A549 treated with AZD9567 at 1 μM for 4 hours (cell line): Measurements from ENCODE around the gene SLC44A4. TPM values are rescaled to one million over a fixed set of nuclear protein-coding genes. Genes with fewer than 3 reads are reported as not detected.

Experiments used
- total RNA-seq: library from RNA; stranded (reverse); fragments of 200-300 nt; extraction: Qiagen RNA extraction; gene quantifications from 5 replicates; pipeline ENCODE4 v1.2.3, GENCODE V29; 2022; ENCODE audit not compliant: insufficient read depth

SLC44A4 gene
- 0.05 TPM in 1 of 5 replicates, not detected in the others for total RNA-seq

DNA sequence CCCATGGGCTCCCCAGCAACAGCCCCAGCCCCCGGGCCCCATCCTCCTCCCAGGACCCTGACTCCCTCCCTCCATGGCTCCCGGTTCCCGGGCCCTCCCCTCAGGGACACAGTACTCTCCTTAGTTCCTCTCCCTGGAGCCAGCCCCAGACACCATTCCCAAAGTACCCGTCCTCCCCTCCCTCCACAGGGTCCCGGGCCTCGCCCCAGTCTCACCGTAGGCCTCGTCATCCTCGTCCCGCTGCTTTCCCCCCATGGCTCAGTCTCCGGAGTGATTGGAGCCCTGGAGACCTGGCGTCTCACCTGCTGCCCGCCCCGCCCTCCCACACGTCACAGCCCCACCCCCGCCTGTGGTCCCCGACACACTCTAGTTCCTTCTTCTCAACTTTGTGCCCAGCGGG, at the start of gene SLC44A4:
SLC44A4 (minus strand) TSS at position 272 of the 400 bp plus-strand sequence; CDS start at position 255, 17 bp downstream.

DNA sequence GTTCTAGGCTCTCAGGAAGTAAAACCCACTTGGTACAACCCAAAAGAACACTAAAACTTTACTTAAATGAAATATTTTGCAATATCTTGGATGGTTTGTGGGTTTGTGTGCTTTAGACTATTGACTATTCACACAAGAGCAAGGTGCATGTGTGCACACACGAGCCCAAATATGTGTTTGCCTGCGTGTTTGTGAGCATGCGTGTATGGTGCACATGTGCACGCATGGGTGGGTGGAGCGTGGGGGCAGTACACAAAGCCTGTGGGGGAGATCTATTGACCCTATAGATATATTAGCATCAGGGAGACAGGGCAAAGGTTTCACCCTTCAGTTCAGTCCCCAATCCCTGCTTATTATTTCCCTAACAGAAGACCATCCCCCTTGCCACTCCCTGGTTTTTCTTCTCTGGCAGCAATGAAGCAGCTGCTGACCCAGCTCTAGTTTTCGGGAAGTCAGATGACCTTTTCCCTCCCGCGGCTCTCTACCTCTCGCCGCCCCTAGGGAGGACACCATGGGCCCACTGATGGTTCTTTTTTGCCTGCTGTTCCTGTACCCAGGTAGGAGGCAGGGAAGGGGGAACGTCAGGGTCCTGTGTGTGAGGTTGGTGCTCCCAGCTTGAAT, 48.6 kb upstream of the SLC44A4 start, which contains the start of gene C2:
C2 (plus strand) TSS at position 476 of the 621 bp plus-strand sequence; CDS start at position 512, 36 bp downstream.

DNA sequence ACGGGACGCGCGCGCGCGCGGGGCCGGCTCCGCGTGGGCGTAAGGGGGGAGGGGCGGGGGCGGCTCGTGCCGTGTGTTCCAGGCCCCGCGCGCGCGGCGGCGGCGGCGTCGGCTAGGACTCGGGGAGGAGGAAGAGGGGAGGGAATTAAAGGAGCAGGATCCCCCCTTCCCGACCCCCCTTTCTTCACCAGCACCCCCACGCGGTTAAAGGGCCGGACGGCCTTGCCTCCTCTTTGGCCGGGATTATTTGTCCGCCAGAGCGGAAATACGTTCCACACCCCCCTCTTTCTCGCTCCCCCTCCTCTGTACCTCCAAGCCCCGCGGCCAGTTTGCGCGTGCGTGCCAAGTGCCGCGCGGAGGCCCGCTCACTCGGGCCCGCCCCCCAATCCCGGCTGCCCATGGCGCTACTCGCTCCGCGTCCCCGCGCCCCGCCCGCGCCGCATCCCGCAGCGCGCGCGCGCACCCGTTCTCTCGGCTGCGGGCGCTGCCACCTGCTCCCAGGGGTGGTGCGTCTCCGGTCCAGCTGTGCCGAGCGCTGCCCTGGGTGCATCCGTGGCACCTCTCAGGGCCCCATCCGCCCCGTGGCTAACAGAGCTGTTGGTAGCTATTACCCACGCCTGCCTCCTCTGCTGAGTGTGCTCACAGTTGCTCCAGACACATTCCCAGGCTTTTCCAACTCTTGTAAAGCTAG, 23.3 kb upstream of the SLC44A4 start, which contains the start of gene ZBTB12:
ZBTB12 (minus strand) TSS at position 134 of the 691 bp plus-strand sequence. CDS start 781 bp downstream, outside the sequence.

DNA sequence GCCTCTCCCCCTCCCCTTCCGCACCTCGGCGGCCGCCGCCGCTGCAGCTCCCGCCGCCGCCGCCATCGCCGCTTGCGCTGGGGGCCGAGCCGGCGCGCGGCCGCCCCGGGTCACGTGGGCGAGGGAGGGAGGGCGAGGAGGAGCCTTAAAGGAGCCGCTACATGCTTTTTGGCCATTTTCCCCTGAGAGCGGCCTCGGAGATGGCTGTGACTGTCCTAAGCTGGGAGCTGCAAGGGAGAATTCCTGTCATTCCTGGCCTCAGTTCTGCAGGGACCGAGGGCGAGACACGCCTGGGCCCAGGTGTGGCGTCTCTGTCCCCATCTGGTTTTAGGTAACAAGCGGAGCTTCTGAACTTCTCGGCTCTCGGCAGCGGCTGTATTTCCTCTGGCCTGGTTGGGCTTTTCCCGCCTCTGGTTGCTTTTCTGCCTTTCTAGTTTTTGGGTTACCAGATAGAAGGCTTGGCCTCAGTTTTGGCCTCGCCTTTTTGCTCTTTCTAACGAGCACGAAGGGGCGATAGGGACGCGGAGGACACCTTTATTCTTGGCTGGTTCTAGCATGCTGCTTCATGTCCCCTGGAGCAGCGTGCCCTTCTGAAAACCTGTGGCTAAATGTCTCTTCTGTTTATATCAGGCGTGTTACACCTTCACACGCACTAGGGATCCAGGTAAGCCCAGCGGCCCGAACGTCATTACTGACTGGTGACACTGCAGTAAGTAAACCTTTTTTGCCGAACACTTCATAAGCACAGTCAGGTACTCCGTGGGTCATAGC, 19.0 kb upstream of the SLC44A4 start, which contains the start of gene EHMT2:
EHMT2 (minus strand) TSS at position 87 of the 771 bp plus-strand sequence; CDS start at position 66, 21 bp downstream.

GRCh38 chr6:31862344-31863235, 16.2 kb downstream of the SLC44A4 start, which contains the start of gene NEU1:
TSS of gene NEU1 (minus strand) at chr6:31862821. CDS start at chr6:31862776, 45 bp downstream.

GRCh38 chr6:31827286-31828079, 51.3 kb downstream of the SLC44A4 start, which contains the start of gene HSPA1B:
TSS of gene HSPA1B (plus strand) at chr6:31827738. CDS start at chr6:31827951, 213 bp downstream.

GRCh38 chr6:31815025-31815838, 63.6 kb downstream of the SLC44A4 start, which contains the start of the genes HSPA1A and HSPA1L:
TSS of gene HSPA1A (plus strand) at chr6:31815543. CDS start at chr6:31815757, 214 bp downstream.
TSS of gene HSPA1L (minus strand) at chr6:31815283. CDS start at chr6:31811972, 3,311 bp downstream.

Other genes starting within 250 kb of the SLC44A4 start
- 106 to 149 TPM (median 137 TPM) in 5 replicates for gene BAG6, start 226.3 kb downstream of the SLC44A4 start, total RNA-seq
- 3.0 to 6.4 TPM (median 3.4 TPM) in 5 replicates for gene APOM, start 223.1 kb downstream of the SLC44A4 start, total RNA-seq
- gene C6orf47, start 218.2 kb downstream of the SLC44A4 start, total RNA-seq: 11.3 to 12.5 TPM (median 11.8 TPM) in 5 replicates
- gene GPANK1, start 214.0 kb downstream of the SLC44A4 start, total RNA-seq: 8.7 to 11.6 TPM (median 10.2 TPM) in 5 replicates
- gene CSNK2B, start 212.9 kb downstream of the SLC44A4 start, total RNA-seq: 167 to 183 TPM (median 175 TPM) in 5 replicates
- 4.5 to 5.2 TPM (median 5.0 TPM) in 4 of 5 replicates, not detected in the other for gene LY6G5B, start 209.0 kb downstream of the SLC44A4 start, total RNA-seq
- gene LY6G5C, start 197.9 kb downstream of the SLC44A4 start, total RNA-seq: 0.87 to 3.8 TPM (median 1.6 TPM) in 5 replicates
- gene ABHD16A, start 175.7 kb downstream of the SLC44A4 start, total RNA-seq: 13.9 to 20.0 TPM (median 18.3 TPM) in 5 replicates
- not detected in 5 replicates for gene LY6G6F, start 172.1 kb downstream of the SLC44A4 start, total RNA-seq
- not detected in 5 replicates for gene LY6G6D, start 163.6 kb downstream of the SLC44A4 start, total RNA-seq
- 0.09 to 0.12 TPM (median 0.10 TPM) in 3 of 5 replicates, not detected in the others for gene LY6G6C, start 157.3 kb downstream of the SLC44A4 start, total RNA-seq
- 0.07 TPM in 1 of 5 replicates, not detected in the others for gene MPIG6B, start 155.6 kb downstream of the SLC44A4 start, total RNA-seq
- 18.1 to 32.1 TPM (median 29.3 TPM) in 5 replicates for gene DDAH2, start 149.7 kb downstream of the SLC44A4 start, total RNA-seq
- gene CLIC1, start 142.5 kb downstream of the SLC44A4 start, total RNA-seq: 451 to 493 TPM (median 458 TPM) in 5 replicates
- 5.2 to 15.2 TPM (median 14.0 TPM) in 5 replicates for gene MSH5, start 139.0 kb downstream of the SLC44A4 start, total RNA-seq
- gene SAPCD1, start 116.3 kb downstream of the SLC44A4 start, total RNA-seq: 3.0 to 4.6 TPM (median 3.9 TPM) in 4 of 5 replicates, not detected in the other
- 1.6 to 4.5 TPM (median 1.8 TPM) in 5 replicates for gene VWA7, start 101.7 kb downstream of the SLC44A4 start, total RNA-seq
- gene VARS1, start 83.2 kb downstream of the SLC44A4 start, total RNA-seq: 46.5 to 58.0 TPM (median 53.6 TPM) in 5 replicates
- 42.7 to 60.2 TPM (median 57.9 TPM) in 5 replicates for gene LSM2, start 72.0 kb downstream of the SLC44A4 start, total RNA-seq
- gene HSPA1L, start 63.7 kb downstream of the SLC44A4 start, total RNA-seq: 0.97 to 1.8 TPM (median 1.1 TPM) in 5 replicates
- gene HSPA1A, start 63.5 kb downstream of the SLC44A4 start, total RNA-seq: 189 to 295 TPM (median 214 TPM) in 5 replicates
- gene HSPA1B, start 51.3 kb downstream of the SLC44A4 start, total RNA-seq: 154 to 227 TPM (median 167 TPM) in 5 replicates
- 27.6 to 34.9 TPM (median 30.4 TPM) in 5 replicates for gene NEU1, start 16.2 kb downstream of the SLC44A4 start, total RNA-seq
- gene EHMT2, start 18.7 kb upstream of the SLC44A4 start, total RNA-seq: 25.4 to 29.9 TPM (median 28.1 TPM) in 5 replicates
- gene ZBTB12, start 23.1 kb upstream of the SLC44A4 start, total RNA-seq: 2.9 to 3.6 TPM (median 3.3 TPM) in 5 replicates
- 0.16 to 0.44 TPM (median 0.20 TPM) in 4 of 5 replicates, not detected in the other for gene C2, start 48.7 kb upstream of the SLC44A4 start, total RNA-seq
- gene CFB, start 67.1 kb upstream of the SLC44A4 start, total RNA-seq: 1.3 to 2.6 TPM (median 2.4 TPM) in 5 replicates
- 75.8 to 81.6 TPM (median 76.7 TPM) in 5 replicates for gene NELFE, start 80.0 kb upstream of the SLC44A4 start, total RNA-seq
- 25.9 to 29.7 TPM (median 26.7 TPM) in 5 replicates for gene SKIC2, start 80.2 kb upstream of the SLC44A4 start, total RNA-seq
- gene DXO, start 93.1 kb upstream of the SLC44A4 start, total RNA-seq: 11.5 to 12.7 TPM (median 11.8 TPM) in 5 replicates
- gene C4A, start 103.1 kb upstream of the SLC44A4 start, total RNA-seq: 1.0 to 2.2 TPM (median 1.3 TPM) in 4 of 5 replicates, not detected in the other
- gene C4B, start 135.8 kb upstream of the SLC44A4 start, total RNA-seq: 0.79 to 0.99 TPM (median 0.85 TPM) in 4 of 5 replicates, not detected in the other
- gene CYP21A2, start 159.4 kb upstream of the SLC44A4 start, total RNA-seq: 0.05 TPM in 1 of 5 replicates, not detected in the others
- gene TNXB, start 230.3 kb upstream of the SLC44A4 start, total RNA-seq: 0.56 to 0.68 TPM (median 0.61 TPM) in 4 of 5 replicates, not detected in the other
- 27.7 to 34.3 TPM (median 33.5 TPM) in 5 replicates for gene ATF6B, start 249.2 kb upstream of the SLC44A4 start, total RNA-seq